D721Med (cell line): ENCODE results near the gene BRD4.
"Not testable (repeated sequence)": the region's sequence is repeated elsewhere in the genome, so short reads cannot be mapped to it uniquely, and the experiment has no call there.

Experiments used
- DNase-seq: peaks from one replicate; pipeline ENCODE4 v3.0.0; 2011; ENCODE audit warnings: low spot score; ENCODE audit not compliant: insufficient read length
- FAIRE-seq: peaks from 2 replicates; lab custom pipeline; 2011; peaks lifted over from hg19 to GRCh38; lab: Jason Lieb, UNC
- CTCF ChIP-seq: IDR thresholded peaks from 2 replicates; pipeline ENCODE4 v1.5.1; 2012; ENCODE audit warnings: mild to moderate bottlenecking, control low read depth; ENCODE audit not compliant: insufficient read depth; ENCODE audit errors: missing control alignments

BRD4 gene

GRCh38 chr19:15369594-15369891, 37.2 kb upstream of the BRD4 start:
- TF ChIP-seq CTCF: no peak
- FAIRE-seq (no peak), DNase-seq (no peak)

- FAIRE-seq: no peak
- no peak for TF ChIP-seq CTCF
- no peak for DNase-seq
Observed at GRCh38 chr19:15368798-15369593, 36.7 kb upstream of the BRD4 start.

GRCh38 chr19:15368051-15368632, 35.8 kb upstream of the BRD4 start:
- FAIRE-seq (no peak), DNase-seq (no peak)
- TF ChIP-seq CTCF: no peak

- no peak for DNase-seq
- FAIRE-seq: no peak
- TF ChIP-seq CTCF: no peak
Observed at GRCh38 chr19:15367439-15367838, 35.1 kb upstream of the BRD4 start.

GRCh38 chr19:15365264-15365663, 32.9 kb upstream of the BRD4 start:
- FAIRE-seq (no peak), DNase-seq (no peak)
- TF ChIP-seq CTCF: no peak

- not testable (repeated sequence) for FAIRE-seq, DNase-seq
Observed at GRCh38 chr19:15363791-15364190, 31.5 kb upstream of the BRD4 start.

- not testable (repeated sequence) for FAIRE-seq, DNase-seq
Observed at GRCh38 chr19:15363048-15363447, 30.7 kb upstream of the BRD4 start.

- DNase-seq, FAIRE-seq: not testable (repeated sequence)
Observed at GRCh38 chr19:15360015-15360414, 27.7 kb upstream of the BRD4 start.

GRCh38 chr19:15358918-15359317, 26.6 kb upstream of the BRD4 start:
- TF ChIP-seq CTCF: no peak
- DNase-seq: no peak
- no peak for FAIRE-seq
